Astrocyte (in vitro differentiated cells and primary cell): ENCODE measurements around the gene TPPP3. TPM values are rescaled to one million over a fixed set of nuclear protein-coding genes. Genes with fewer than 3 reads are reported as not detected.

Experiments used
- DNase-seq: peaks from one replicate; pipeline ENCODE4 v3.0.0-alpha.2; 2010; ENCODE audit warnings: low read depth
- FAIRE-seq: peaks from 2 replicates; lab custom pipeline; 2011; peaks lifted over from hg19 to GRCh38; lab: Jason Lieb, UNC
- H2AFZ ChIP-seq: 2 replicates; pipeline ENCODE4 v1.6.0; 2012; ENCODE audit warnings: low read depth, low read length, inconsistent platforms
- H3K27ac ChIP-seq: 2 replicates; pipeline ENCODE4 v1.5.1; 2011; ENCODE audit warnings: low read depth, low read length, inconsistent platforms
- H3K27me3 ChIP-seq: 2 replicates; pipeline ENCODE4 v1.6.0; 2011; ENCODE audit warnings: low read length, inconsistent platforms; ENCODE audit not compliant: insufficient read depth
- H3K36me3 ChIP-seq: 2 replicates; pipeline ENCODE4 v1.5.1; 2011; ENCODE audit warnings: low read length, inconsistent platforms; ENCODE audit not compliant: insufficient read depth
- H3K4me1 ChIP-seq: 2 replicates; pipeline ENCODE4 v1.5.1; 2011; ENCODE audit warnings: low read length, inconsistent platforms; ENCODE audit not compliant: insufficient read depth
- H3K4me2 ChIP-seq: 2 replicates; pipeline ENCODE4 v1.6.0; 2012; ENCODE audit warnings: low read length, inconsistent platforms
- H3K4me3 ChIP-seq: 2 replicates; pipeline ENCODE4 v1.5.1; 2011; ENCODE audit warnings: low read depth, mild to moderate bottlenecking, low read length, inconsistent platforms; ENCODE audit not compliant: insufficient read depth
- H3K79me2 ChIP-seq: 2 replicates; pipeline ENCODE4 v1.6.0; 2012; ENCODE audit warnings: mild to moderate bottlenecking, low read length, inconsistent platforms; ENCODE audit not compliant: insufficient read depth
- H3K9ac ChIP-seq: 2 replicates; pipeline ENCODE4 v1.6.0; 2012; ENCODE audit warnings: mild to moderate bottlenecking, low read length, inconsistent platforms
- H3K9me3 ChIP-seq: 2 replicates; pipeline ENCODE4 v1.5.1; 2012; ENCODE audit warnings: low read depth, mild to moderate bottlenecking, low read length, inconsistent platforms; ENCODE audit not compliant: insufficient read depth
- H4K20me1 ChIP-seq: 2 replicates; pipeline ENCODE4 v1.6.0; 2012; ENCODE audit warnings: low read length, inconsistent platforms; ENCODE audit not compliant: insufficient read depth
- H3K27ac Mint-ChIP-seq: one replicate; pipeline ENCODE4 v1.8.0; 2021; ENCODE audit warnings: mild to moderate bottlenecking, mixed read lengths; ENCODE audit not compliant: unreplicated experiment
- H3K27me3 Mint-ChIP-seq: one replicate; pipeline ENCODE4 v1.8.0; 2021; ENCODE audit warnings: low read depth, mixed read lengths; ENCODE audit not compliant: unreplicated experiment
- H3K36me3 Mint-ChIP-seq: one replicate; pipeline ENCODE4 v1.8.0; 2021; ENCODE audit warnings: low read depth, mixed read lengths; ENCODE audit not compliant: unreplicated experiment
- H3K4me1 Mint-ChIP-seq: one replicate; pipeline ENCODE4 v1.8.0; 2021; ENCODE audit warnings: low read depth, mixed read lengths; ENCODE audit not compliant: unreplicated experiment
- H3K4me3 Mint-ChIP-seq: one replicate; pipeline ENCODE4 v1.8.0; 2021; ENCODE audit warnings: mild to moderate bottlenecking, moderate library complexity, mixed read lengths; ENCODE audit not compliant: unreplicated experiment
- H3K9me3 Mint-ChIP-seq: one replicate; pipeline ENCODE4 v1.8.0; 2021; ENCODE audit warnings: mild to moderate bottlenecking, mixed read lengths; ENCODE audit not compliant: unreplicated experiment
- CTCF ChIP-seq: IDR thresholded peaks from 2 replicates; pipeline ENCODE4 v1.5.1; 2011; ENCODE audit warnings: low read depth, mild to moderate bottlenecking, inconsistent platforms, low read length, moderate library complexity; ENCODE audit not compliant: insufficient read depth
- EZH2 ChIP-seq: IDR thresholded peaks from 2 replicates; pipeline ENCODE4 v1.6.1; 2012; ENCODE audit warnings: mild to moderate bottlenecking, low read length, inconsistent platforms; ENCODE audit not compliant: insufficient read depth
- total RNA-seq: library from RNA; stranded (reverse); gene quantifications from 2 replicates; pipeline ENCODE4 v1.2.1, GENCODE V29; 2021

Gene TPPP3
- total RNA-seq, 1 donor from 2014 or later, result 0.75 TPM

GRCh38 chr16:67349172-67349571 lies 44.1 kb downstream of the TPPP3 start:
- TF ChIP-seq EZH2 (no peak), CTCF (peak; percentile 45)
- Histone ChIP-seq H3K36me3 (no peaks in the 10 kb centered on the region), H4K20me1 (no peaks in the 10 kb centered on the region), H3K27ac (no peak overlapping the region), H3K4me2 (no peak overlapping the region), H3K9me3 (no peaks in the 10 kb centered on the region), H3K27me3 (no peaks in the 10 kb centered on the region), H2AFZ (no peak overlapping the region), H3K79me2 (no peaks in the 10 kb centered on the region), H3K9ac (no peak overlapping the region), H3K4me3 (no peak overlapping the region), H3K4me1 (no peaks in the 10 kb centered on the region)
- Mint-ChIP-seq H3K36me3 (no peaks in the 10 kb centered on the region), H3K27ac (no peak overlapping the region), H3K27me3 (peaks cover 25% of the 10 kb centered on the region), H3K9me3 (no peaks in the 10 kb centered on the region), H3K4me3 (no peak overlapping the region), H3K4me1 (no peaks in the 10 kb centered on the region)
- peak; percentile 7 for DNase-seq
- FAIRE-seq, result peak; percentile 13

GRCh38 chr16:67346341-67346740 lies 47.0 kb downstream of the TPPP3 start:
- H2AFZ ChIP-seq, result no peak overlapping the region
- no peak overlapping the region for H3K9ac ChIP-seq
- Mint-ChIP-seq H3K9me3 (no peaks in the 10 kb centered on the region), H3K4me3 (no peak overlapping the region), H3K27me3 (peaks cover 11% of the 10 kb centered on the region), H3K4me1 (no peaks in the 10 kb centered on the region), H3K27ac (no peak overlapping the region), H3K36me3 (no peaks in the 10 kb centered on the region)
- H3K27me3 ChIP-seq, result no peaks in the 10 kb centered on the region
- H3K27ac ChIP-seq, result no peak overlapping the region
- no peaks in the 10 kb centered on the region for H3K4me1 ChIP-seq
- H3K36me3 ChIP-seq, result no peaks in the 10 kb centered on the region
- no peaks in the 10 kb centered on the region for H4K20me1 ChIP-seq
- no peak overlapping the region for H3K4me3 ChIP-seq
- FAIRE-seq, result no peak
- no peak for TF ChIP-seq EZH2
- no peak for TF ChIP-seq CTCF
- H3K79me2 ChIP-seq, result no peaks in the 10 kb centered on the region
- no peak for DNase-seq
- no peaks in the 10 kb centered on the region for H3K9me3 ChIP-seq
- H3K4me2 ChIP-seq, result no peak overlapping the region

GRCh38 chr16:67345401-67345800 lies 47.9 kb downstream of the TPPP3 start:
- Histone ChIP-seq H3K9me3 (no peaks in the 10 kb centered on the region), H3K4me2 (no peak overlapping the region), H3K4me1 (no peaks in the 10 kb centered on the region), H3K9ac (no peak overlapping the region), H3K79me2 (no peaks in the 10 kb centered on the region), H3K27me3 (no peaks in the 10 kb centered on the region), H3K27ac (no peak overlapping the region), H3K4me3 (no peak overlapping the region), H3K36me3 (no peaks in the 10 kb centered on the region), H2AFZ (no peak overlapping the region), H4K20me1 (no peaks in the 10 kb centered on the region)
- Mint-ChIP-seq H3K4me3 (no peak overlapping the region), H3K27ac (no peak overlapping the region), H3K4me1 (no peaks in the 10 kb centered on the region), H3K36me3 (no peaks in the 10 kb centered on the region), H3K27me3 (peaks cover 10% of the 10 kb centered on the region), H3K9me3 (no peaks in the 10 kb centered on the region)
- no peak for FAIRE-seq
- DNase-seq, result no peak
- TF ChIP-seq EZH2, result no peak
- TF ChIP-seq CTCF, result no peak
